Measurements from ENCODE around the gene KRTAP9-9. TPM values are rescaled to one million over a fixed set of nuclear protein-coding genes. Genes with fewer than 3 reads are reported as not detected.
A peak's percentile ranks its signal among the peaks of the same experiment; 100 is the strongest.

Gene KRTAP9-9
- total and polyA plus RNA-seq, 9 of the 15 experiments (the other 6 are each of a cell fraction or from before 2014, with no cell fraction given), result not detected

GRCh38 chr17:41278176-41278955 is 23.2 kb downstream of the KRTAP9-9 start:
- in situ Hi-C loops (cut with MboI) (no loop called here), intact Hi-C loops (cut with micrococcal nuclease) (no loop called here)
- Histone ChIP-seq H3K4me1 (replicated peaks in 1 of 2; ENCODE audit: control insufficient read depth in 2 of 2, insufficient read depth in 2 of 2, low read length in 2 of 2) (no peaks in the 10 kb centered on the region), H4K20me1 (replicated peaks; ENCODE audit: control insufficient read depth, insufficient read depth, low read length) (no peaks in the 10 kb centered on the region), H3K27me3 (ENCODE audit: control insufficient read depth in 2 of 2, insufficient read depth in 2 of 2, low read length in 2 of 2) (no peaks in the 10 kb centered on the region; a peak in 1 of 5 replicates), H3K79me2 (ENCODE audit: control insufficient read depth, insufficient read depth, low read length) (no peaks in the 10 kb centered on the region), H2AFZ (ENCODE audit: low read depth, low read length) (no peak overlapping the region), H3K4me3 (no peak overlapping the region), H3K9ac (ENCODE audit: insufficient read depth in 1 of 2, low read depth in 2 of 2, low read length in 2 of 2) (no peak overlapping the region), H3K9me3 (replicated peaks; ENCODE audit: control insufficient read depth, insufficient read depth, low read depth, low read length) (no peaks in the 10 kb centered on the region), H3K36me3 (ENCODE audit: control insufficient read depth, insufficient read depth, low read length) (no peaks in the 10 kb centered on the region), H3K27ac (ENCODE audit: extremely low read depth, low read depth, low read length) (no peak overlapping the region), H3K9me1 (ENCODE audit: control insufficient read depth, insufficient read depth, low read length) (no peaks in the 10 kb centered on the region), H3K4me2 (ENCODE audit: insufficient read depth, low read length) (no peak overlapping the region)
- CTCF ChIA-PET (ENCODE audit: low intra/inter-chr PET ratio), result no interaction called here
- BruUV-seq (replicated peaks), result no TSS peak
- peak in 3 of 4 experiments; percentile 0 to 1 (median 0) for DNase-seq (ENCODE audit: extremely low read depth in 1 of 4, low spot score in 3 of 4)
- 0% methylated on average over 3 of the region's 3 CpGs for WGBS (ENCODE audit: insufficient coverage, low coverage, missing lambda C conversion rate)
- no peak for ATAC-seq
- FAIRE-seq, result no peak
- POLR2A ChIA-PET, result no interaction called here
- no peak for TF ChIP-seq DDX20 (tag; IDR thresholded peaks at IDR 0.05; ENCODE audit: low read depth)
- TF ChIP-seq, protein P1, sequence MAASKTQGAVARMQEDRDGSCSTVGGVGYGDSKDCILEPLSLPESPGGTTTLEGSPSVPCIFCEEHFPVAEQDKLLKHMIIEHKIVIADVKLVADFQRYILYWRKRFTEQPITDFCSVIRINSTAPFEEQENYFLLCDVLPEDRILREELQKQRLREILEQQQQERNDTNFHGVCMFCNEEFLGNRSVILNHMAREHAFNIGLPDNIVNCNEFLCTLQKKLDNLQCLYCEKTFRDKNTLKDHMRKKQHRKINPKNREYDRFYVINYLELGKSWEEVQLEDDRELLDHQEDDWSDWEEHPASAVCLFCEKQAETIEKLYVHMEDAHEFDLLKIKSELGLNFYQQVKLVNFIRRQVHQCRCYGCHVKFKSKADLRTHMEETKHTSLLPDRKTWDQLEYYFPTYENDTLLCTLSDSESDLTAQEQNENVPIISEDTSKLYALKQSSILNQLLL (CRISPR knock-in tag; IDR thresholded peaks at IDR 0.05; ENCODE audit: borderline replicate concordance), result no peak
- TF ChIP-seq ARID2 (IDR thresholded peaks at IDR 0.05), result no peak
- no peak for TF ChIP-seq FOXK1 (CRISPR knock-in tag; IDR thresholded peaks at IDR 0.05; ENCODE audit: borderline replicate concordance)
- TF ChIP-seq SOX6 (IDR thresholded peaks at IDR 0.05), result no peak
- TF ChIP-seq NR2F6 (CRISPR knock-in tag; IDR thresholded peaks at IDR 0.05), result no peak
- no peak for TF ChIP-seq PBX2 (CRISPR knock-in tag; IDR thresholded peaks at IDR 0.05; ENCODE audit: low read depth)
- TF ChIP-seq PBX2 (tag; conservative IDR thresholded peaks at IDR 0.05; ENCODE audit: low read depth), result no peak
- TF ChIP-seq ZNF212 (CRISPR knock-in tag; IDR thresholded peaks at IDR 0.05), result no peak
- TF ChIP-seq TBL1XR1 (IDR thresholded peaks at IDR 0.05; ENCODE audit: low read length in 2 of 2), result no peak
- TF ChIP-seq ELF2 (CRISPR knock-in tag; IDR thresholded peaks at IDR 0.05), result no peak
- TF ChIP-seq FUS (optimal IDR thresholded peaks at IDR 0.05; ENCODE audit: low read depth, low read length), result no peak
- TF ChIP-seq KLF16 (IDR thresholded peaks at IDR 0.05), result no peak
- TF ChIP-seq EP300 (IDR thresholded peaks at IDR 0.05; ENCODE audit: low read length), result no peak
- no peak for TF ChIP-seq ZNF77 (CRISPR knock-in tag; IDR thresholded peaks at IDR 0.05)
- TF ChIP-seq ZNF274 (IDR thresholded peaks at IDR 0.05; ENCODE audit: borderline replicate concordance, low read depth, low read length), result no peak
- TF ChIP-seq ATF7 (IDR thresholded peaks at IDR 0.05), result no peak
